ENCODE data around the gene ARHGEF6. TPM values are rescaled to one million over a fixed set of nuclear protein-coding genes. Genes with fewer than 3 reads are reported as not detected.

Gene ARHGEF6
- total and polyA plus RNA-seq, 4 donors: 1.6 to 9.2 (median 4.2) TPM

DNA sequence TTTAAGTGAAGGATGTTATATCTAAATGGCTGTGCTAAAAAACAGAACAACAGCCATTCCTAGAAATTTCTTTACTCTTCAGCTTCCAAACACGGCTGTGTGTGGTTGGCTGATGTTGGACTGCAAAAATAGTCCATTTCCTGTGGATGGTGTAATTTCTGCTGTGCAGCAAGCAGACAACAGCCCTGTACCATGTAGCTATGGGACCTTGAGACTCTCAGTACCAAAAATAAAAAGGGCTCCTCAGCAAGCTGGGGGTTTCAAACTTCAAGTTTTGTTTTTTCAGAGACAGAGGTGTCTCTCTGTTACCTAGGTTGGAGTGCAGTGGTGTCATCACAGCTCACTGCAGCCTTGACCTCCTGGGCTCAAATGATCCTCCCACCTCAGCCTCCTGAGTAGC, 114.6 kb downstream of the ARHGEF6 start:
- Histone ChIP-seq H3K27ac (ENCODE audit: low read depth in 1 of 2, low read length in 2 of 2) (no peak overlapping the region), H3K4me3 (ENCODE audit: low read depth in 1 of 3, low read length in 3 of 3) (no peak overlapping the region), H3K27me3 (ENCODE audit: control insufficient read depth in 4 of 4, insufficient read depth in 4 of 4, low read length in 3 of 4) (no peaks in the 10 kb centered on the region), H3K4me1 (ENCODE audit: control insufficient read depth in 4 of 4, insufficient read depth in 4 of 4, low read length in 3 of 4) (no peaks in the 10 kb centered on the region), H3K36me3 (ENCODE audit: control insufficient read depth in 4 of 4, insufficient read depth in 3 of 4, low read depth in 1 of 4, low read length in 3 of 4) (peaks cover 0 to 5% (median 0%) of the 10 kb centered on the region in 4 donors), H3K9ac (ENCODE audit: low read depth in 1 of 2, low read length in 2 of 2) (no peak overlapping the region), H3K9me3 (ENCODE audit: control insufficient read depth in 4 of 4, low read length in 3 of 4) (peaks cover 0 to 8% (median 4%) of the 10 kb centered on the region in 4 donors)
- no peak for DNase-seq (ENCODE audit: low spot score)
- 80% methylated on average over 1 of the region's 1 CpG for WGBS
- no peak for TF ChIP-seq YY1 (IDR thresholded peaks at IDR 0.05)

DNA sequence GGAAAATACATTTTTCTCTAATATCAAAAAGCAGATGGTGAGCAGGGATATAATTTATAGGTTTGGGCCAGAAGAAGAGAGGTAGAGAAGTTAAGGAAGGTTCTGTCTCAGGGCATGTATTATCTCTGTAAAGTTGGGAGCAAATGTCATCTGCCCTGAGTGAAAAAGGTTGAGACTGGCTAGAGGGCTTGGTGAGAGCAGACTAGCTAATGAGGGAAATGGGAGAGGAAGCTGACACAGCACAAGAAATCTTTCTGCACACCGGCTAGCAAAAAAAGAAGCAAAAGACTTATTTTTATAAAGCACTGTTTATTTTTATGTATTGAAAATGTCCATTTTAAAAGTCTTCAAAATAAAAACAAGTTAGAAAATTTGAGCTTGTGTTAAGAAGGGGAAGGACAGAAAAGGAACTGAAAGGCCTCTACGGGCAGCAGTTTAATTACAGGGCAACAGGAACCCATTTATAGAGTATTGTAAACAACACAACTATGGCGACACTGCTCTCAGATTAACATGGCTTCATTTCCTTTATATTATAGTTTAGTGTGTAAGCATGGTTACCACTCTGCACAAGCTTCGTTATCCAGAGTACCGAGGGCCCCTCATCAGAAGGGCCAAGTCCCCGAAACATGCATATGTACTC, 115.4 kb downstream of the ARHGEF6 start:
- H3K36me3 ChIP-seq (ENCODE audit: control insufficient read depth in 4 of 4, insufficient read depth in 3 of 4, low read depth in 1 of 4, low read length in 3 of 4): peaks cover 0 to 5% (median 0%) of the 10 kb centered on the region in 4 donors
- no peaks in the 10 kb centered on the region for H3K4me1 ChIP-seq (ENCODE audit: control insufficient read depth in 4 of 4, insufficient read depth in 4 of 4, low read length in 3 of 4)
- no peak overlapping the region for H3K9ac ChIP-seq (ENCODE audit: low read depth in 1 of 2, low read length in 2 of 2)
- no peak for DNase-seq (ENCODE audit: low spot score)
- H3K9me3 ChIP-seq (ENCODE audit: control insufficient read depth in 4 of 4, low read length in 3 of 4): peaks cover 0 to 8% (median 4%) of the 10 kb centered on the region in 4 donors
- H3K27me3 ChIP-seq (ENCODE audit: control insufficient read depth in 4 of 4, insufficient read depth in 4 of 4, low read length in 3 of 4): no peaks in the 10 kb centered on the region
- 79% methylated on average over 6 of the region's 6 CpGs for WGBS
- no peak overlapping the region for H3K4me3 ChIP-seq (ENCODE audit: low read depth in 1 of 3, low read length in 3 of 3)
- TF ChIP-seq GABPA (IDR thresholded peaks at IDR 0.05 in 1 of 2, conservative IDR thresholded peaks at IDR 0.05 in 1 of 2) (no peak), SP1 (IDR thresholded peaks at IDR 0.05) (no peak), JUND (IDR thresholded peaks at IDR 0.05) (no peak), RXRA (IDR thresholded peaks at IDR 0.05) (no peak), FOXA2 (IDR thresholded peaks at IDR 0.05) (no peak), FOXA1 (IDR thresholded peaks at IDR 0.05) (no peak), NR2F2 (IDR thresholded peaks at IDR 0.05) (no peak), RAD21 (IDR thresholded peaks at IDR 0.05) (no peak), TAF1 (conservative IDR thresholded peaks at IDR 0.05) (no peak), HNF4A (conservative IDR thresholded peaks at IDR 0.05) (no peak), HNF4G (IDR thresholded peaks at IDR 0.05) (no peak), YY1 (IDR thresholded peaks at IDR 0.05) (no peak), EGR1 (IDR thresholded peaks at IDR 0.05; ENCODE audit: low read depth in 2 of 2) (no peak)
- TF ChIP-seq, protein P1, sequence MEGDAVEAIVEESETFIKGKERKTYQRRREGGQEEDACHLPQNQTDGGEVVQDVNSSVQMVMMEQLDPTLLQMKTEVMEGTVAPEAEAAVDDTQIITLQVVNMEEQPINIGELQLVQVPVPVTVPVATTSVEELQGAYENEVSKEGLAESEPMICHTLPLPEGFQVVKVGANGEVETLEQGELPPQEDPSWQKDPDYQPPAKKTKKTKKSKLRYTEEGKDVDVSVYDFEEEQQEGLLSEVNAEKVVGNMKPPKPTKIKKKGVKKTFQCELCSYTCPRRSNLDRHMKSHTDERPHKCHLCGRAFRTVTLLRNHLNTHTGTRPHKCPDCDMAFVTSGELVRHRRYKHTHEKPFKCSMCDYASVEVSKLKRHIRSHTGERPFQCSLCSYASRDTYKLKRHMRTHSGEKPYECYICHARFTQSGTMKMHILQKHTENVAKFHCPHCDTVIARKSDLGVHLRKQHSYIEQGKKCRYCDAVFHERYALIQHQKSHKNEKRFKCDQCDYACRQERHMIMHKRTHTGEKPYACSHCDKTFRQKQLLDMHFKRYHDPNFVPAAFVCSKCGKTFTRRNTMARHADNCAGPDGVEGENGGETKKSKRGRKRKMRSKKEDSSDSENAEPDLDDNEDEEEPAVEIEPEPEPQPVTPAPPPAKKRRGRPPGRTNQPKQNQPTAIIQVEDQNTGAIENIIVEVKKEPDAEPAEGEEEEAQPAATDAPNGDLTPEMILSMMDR (IDR thresholded peaks at IDR 0.05; ENCODE audit: low read depth, low read length, missing input control): no peak
- TF ChIP-seq, protein P2, sequence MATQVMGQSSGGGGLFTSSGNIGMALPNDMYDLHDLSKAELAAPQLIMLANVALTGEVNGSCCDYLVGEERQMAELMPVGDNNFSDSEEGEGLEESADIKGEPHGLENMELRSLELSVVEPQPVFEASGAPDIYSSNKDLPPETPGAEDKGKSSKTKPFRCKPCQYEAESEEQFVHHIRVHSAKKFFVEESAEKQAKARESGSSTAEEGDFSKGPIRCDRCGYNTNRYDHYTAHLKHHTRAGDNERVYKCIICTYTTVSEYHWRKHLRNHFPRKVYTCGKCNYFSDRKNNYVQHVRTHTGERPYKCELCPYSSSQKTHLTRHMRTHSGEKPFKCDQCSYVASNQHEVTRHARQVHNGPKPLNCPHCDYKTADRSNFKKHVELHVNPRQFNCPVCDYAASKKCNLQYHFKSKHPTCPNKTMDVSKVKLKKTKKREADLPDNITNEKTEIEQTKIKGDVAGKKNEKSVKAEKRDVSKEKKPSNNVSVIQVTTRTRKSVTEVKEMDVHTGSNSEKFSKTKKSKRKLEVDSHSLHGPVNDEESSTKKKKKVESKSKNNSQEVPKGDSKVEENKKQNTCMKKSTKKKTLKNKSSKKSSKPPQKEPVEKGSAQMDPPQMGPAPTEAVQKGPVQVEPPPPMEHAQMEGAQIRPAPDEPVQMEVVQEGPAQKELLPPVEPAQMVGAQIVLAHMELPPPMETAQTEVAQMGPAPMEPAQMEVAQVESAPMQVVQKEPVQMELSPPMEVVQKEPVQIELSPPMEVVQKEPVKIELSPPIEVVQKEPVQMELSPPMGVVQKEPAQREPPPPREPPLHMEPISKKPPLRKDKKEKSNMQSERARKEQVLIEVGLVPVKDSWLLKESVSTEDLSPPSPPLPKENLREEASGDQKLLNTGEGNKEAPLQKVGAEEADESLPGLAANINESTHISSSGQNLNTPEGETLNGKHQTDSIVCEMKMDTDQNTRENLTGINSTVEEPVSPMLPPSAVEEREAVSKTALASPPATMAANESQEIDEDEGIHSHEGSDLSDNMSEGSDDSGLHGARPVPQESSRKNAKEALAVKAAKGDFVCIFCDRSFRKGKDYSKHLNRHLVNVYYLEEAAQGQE (IDR thresholded peaks at IDR 0.05): no peak
- TF ChIP-seq, protein P3, sequence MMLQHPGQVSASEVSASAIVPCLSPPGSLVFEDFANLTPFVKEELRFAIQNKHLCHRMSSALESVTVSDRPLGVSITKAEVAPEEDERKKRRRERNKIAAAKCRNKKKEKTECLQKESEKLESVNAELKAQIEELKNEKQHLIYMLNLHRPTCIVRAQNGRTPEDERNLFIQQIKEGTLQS (IDR thresholded peaks at IDR 0.05): no peak
- TF ChIP-seq, protein P4, sequence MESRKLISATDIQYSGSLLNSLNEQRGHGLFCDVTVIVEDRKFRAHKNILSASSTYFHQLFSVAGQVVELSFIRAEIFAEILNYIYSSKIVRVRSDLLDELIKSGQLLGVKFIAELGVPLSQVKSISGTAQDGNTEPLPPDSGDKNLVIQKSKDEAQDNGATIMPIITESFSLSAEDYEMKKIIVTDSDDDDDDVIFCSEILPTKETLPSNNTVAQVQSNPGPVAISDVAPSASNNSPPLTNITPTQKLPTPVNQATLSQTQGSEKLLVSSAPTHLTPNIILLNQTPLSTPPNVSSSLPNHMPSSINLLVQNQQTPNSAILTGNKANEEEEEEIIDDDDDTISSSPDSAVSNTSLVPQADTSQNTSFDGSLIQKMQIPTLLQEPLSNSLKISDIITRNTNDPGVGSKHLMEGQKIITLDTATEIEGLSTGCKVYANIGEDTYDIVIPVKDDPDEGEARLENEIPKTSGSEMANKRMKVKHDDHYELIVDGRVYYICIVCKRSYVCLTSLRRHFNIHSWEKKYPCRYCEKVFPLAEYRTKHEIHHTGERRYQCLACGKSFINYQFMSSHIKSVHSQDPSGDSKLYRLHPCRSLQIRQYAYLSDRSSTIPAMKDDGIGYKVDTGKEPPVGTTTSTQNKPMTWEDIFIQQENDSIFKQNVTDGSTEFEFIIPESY (IDR thresholded peaks at IDR 0.05): no peak
- TF ChIP-seq, protein P5, sequence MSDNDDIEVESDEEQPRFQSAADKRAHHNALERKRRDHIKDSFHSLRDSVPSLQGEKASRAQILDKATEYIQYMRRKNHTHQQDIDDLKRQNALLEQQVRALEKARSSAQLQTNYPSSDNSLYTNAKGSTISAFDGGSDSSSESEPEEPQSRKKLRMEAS (IDR thresholded peaks at IDR 0.05): no peak
- no peak overlapping the region for H3K27ac ChIP-seq (ENCODE audit: low read depth in 1 of 2, low read length in 2 of 2)

Data from liver (tissue), 9 donors.